ENCODE measurements around the gene GANAB.
"Not testable (repeated sequence)": the region's sequence is repeated elsewhere in the genome, so short reads cannot be mapped to it uniquely, and the experiment has no call there.

The GANAB gene

GRCh38 chr11:62601372-62602140 is 44.9 kb downstream of the GANAB start, which contains the start of gene MTA2:
Gene MTA2 (minus strand): TSS chr11:62601865. CDS start chr11:62601450, 415 bp downstream.
- peak; percentile 99 for DNase-seq (ENCODE audit: low read depth in 2 of 2)

GRCh38 chr11:62601122-62601371 is 45.4 kb downstream of the GANAB start:
- DNase-seq (ENCODE audit: low read depth in 2 of 2) = peak in 1 of 2 donors; percentile 27

- DNase-seq (ENCODE audit: low read depth in 2 of 2) = no peak
Measured at GRCh38 chr11:62600367-62601121, 45.9 kb downstream of the GANAB start.

GRCh38 chr11:62599901-62600300 is 46.5 kb downstream of the GANAB start:
- DNase-seq (ENCODE audit: low read depth in 2 of 2) = no peak

GRCh38 chr11:62599069-62599696 is 47.2 kb downstream of the GANAB start:
- peak; percentile 90 to 94 for DNase-seq (ENCODE audit: low read depth in 2 of 2)

- DNase-seq (ENCODE audit: low read depth in 2 of 2) = no peak
Measured at GRCh38 chr11:62595124-62595523, 51.3 kb downstream of the GANAB start.

GRCh38 chr11:62593434-62594044 is 52.9 kb downstream of the GANAB start:
- peak; percentile 62 to 65 for DNase-seq (ENCODE audit: low read depth in 2 of 2)

GRCh38 chr11:62592989-62593421 is 53.4 kb downstream of the GANAB start:
- no peak for DNase-seq (ENCODE audit: low read depth in 2 of 2)

GRCh38 chr11:62592146-62592815 is 54.1 kb downstream of the GANAB start:
- DNase-seq (ENCODE audit: low read depth in 2 of 2) = no peak

GRCh38 chr11:62591448-62592145 is 54.8 kb downstream of the GANAB start, which contains the start of gene TUT1:
Gene TUT1 (minus strand): TSS chr11:62591523. CDS start chr11:62591485, 38 bp downstream.
- DNase-seq (ENCODE audit: low read depth in 2 of 2) = peak; percentile 90

GRCh38 chr11:62588966-62589637 is 57.3 kb downstream of the GANAB start:
- DNase-seq (ENCODE audit: low read depth in 2 of 2) = no peak

GRCh38 chr11:62585356-62585755 is 61.1 kb downstream of the GANAB start:
- DNase-seq (ENCODE audit: low read depth in 2 of 2) = not testable (repeated sequence)

- DNase-seq (ENCODE audit: low read depth in 2 of 2) = not testable (repeated sequence)
Measured at GRCh38 chr11:62581735-62582134, 64.7 kb downstream of the GANAB start.

- DNase-seq (ENCODE audit: low read depth in 2 of 2) = no peak
Measured at GRCh38 chr11:62580959-62581715, 65.3 kb downstream of the GANAB start.

- DNase-seq (ENCODE audit: low read depth in 2 of 2) = no peak
Measured at GRCh38 chr11:62579252-62579651, 67.2 kb downstream of the GANAB start.

- no peak for DNase-seq (ENCODE audit: low read depth in 2 of 2)
Measured at GRCh38 chr11:62578541-62578940, 67.9 kb downstream of the GANAB start.

GRCh38 chr11:62577046-62577714 is 69.2 kb downstream of the GANAB start:
- no peak for DNase-seq (ENCODE audit: low read depth in 2 of 2)

- no peak for DNase-seq (ENCODE audit: low read depth in 2 of 2)
Measured at GRCh38 chr11:62575837-62576236, 70.6 kb downstream of the GANAB start.

- no peak for DNase-seq (ENCODE audit: low read depth in 2 of 2)
Measured at GRCh38 chr11:62575156-62575555, 71.3 kb downstream of the GANAB start.

Data from activated CD4-positive, alpha-beta T cell treated with anti-CD3 and anti-CD28 coated beads for 24 hours (primary cell).